Measurements from ENCODE around the gene SLCO2A1. TPM values are rescaled to one million over a fixed set of nuclear protein-coding genes. Genes with fewer than 3 reads are reported as not detected.

SLCO2A1 gene
- total and polyA plus RNA-seq, 8 donors, result 1.9 to 121 (median 8.8) TPM

- H3K36me3 ChIP-seq, result no peaks in the 10 kb centered on the region
- H3K4me1 ChIP-seq, result peaks cover 15 to 35% (median 32%) of the 10 kb centered on the region in 4 donors
- no peak for DNase-seq
- WGBS, 5 donors, result 73 to 82% (median 77%) methylated on average over 3 of the region's 3 CpGs
- no peak overlapping the region for H3K27ac ChIP-seq
- intact Hi-C loops (cut with DNase I; ENCODE audit: low total_unique reads), result no loop called here
- no peaks in the 10 kb centered on the region for H3K27me3 ChIP-seq
- no peaks in the 10 kb centered on the region for H3K9me3 ChIP-seq
- H3K4me3 ChIP-seq, result no peak overlapping the region
- TF ChIP-seq EP300 (IDR thresholded peaks at IDR 0.05), result no peak
- TF ChIP-seq POLR2AphosphoS5 (IDR thresholded peaks at IDR 0.05), result no peak
- TF ChIP-seq CTCF (IDR thresholded peaks at IDR 0.05), result no peak
- no peak for TF ChIP-seq POLR2A (IDR thresholded peaks at IDR 0.05)
Observed at GRCh38 chr3:134054881-134055280, 25.2 kb upstream of the SLCO2A1 start.

GRCh38 chr3:134054231-134054630 lies 24.5 kb upstream of the SLCO2A1 start:
- 72 to 91% (median 90%) methylated on average over 5 of the region's 5 CpGs for WGBS, 5 donors
- no peak overlapping the region for H3K27ac ChIP-seq
- no peak for DNase-seq
- no peaks in the 10 kb centered on the region for H3K36me3 ChIP-seq
- no peak overlapping the region for H3K4me3 ChIP-seq
- H3K27me3 ChIP-seq, result no peaks in the 10 kb centered on the region
- no peaks in the 10 kb centered on the region for H3K9me3 ChIP-seq
- intact Hi-C loops (cut with DNase I; ENCODE audit: low total_unique reads), result no loop called here
- peaks cover 12 to 29% (median 26%) of the 10 kb centered on the region in 4 donors for H3K4me1 ChIP-seq
- TF ChIP-seq EP300 (IDR thresholded peaks at IDR 0.05), result no peak
- TF ChIP-seq CTCF (IDR thresholded peaks at IDR 0.05), result no peak
- no peak for TF ChIP-seq POLR2AphosphoS5 (IDR thresholded peaks at IDR 0.05)
- TF ChIP-seq POLR2A (IDR thresholded peaks at IDR 0.05), result no peak

- no peaks in the 10 kb centered on the region for H3K9me3 ChIP-seq
- DNase-seq, result no peak
- H3K27me3 ChIP-seq, result no peaks in the 10 kb centered on the region
- intact Hi-C loops (cut with DNase I; ENCODE audit: low total_unique reads), result no loop called here
- TF ChIP-seq EP300 (IDR thresholded peaks at IDR 0.05) (no peak), POLR2AphosphoS5 (IDR thresholded peaks at IDR 0.05) (no peak), POLR2A (IDR thresholded peaks at IDR 0.05) (no peak), CTCF (IDR thresholded peaks at IDR 0.05) (no peak)
- H3K4me1 ChIP-seq, result peaks cover 6 to 13% (median 9%) of the 10 kb centered on the region in 4 donors
- H3K4me3 ChIP-seq, result no peak overlapping the region
- H3K36me3 ChIP-seq, result no peaks in the 10 kb centered on the region
- H3K27ac ChIP-seq, result no peak overlapping the region
- 72 to 85% (median 83%) methylated on average over 4 of the region's 4 CpGs for WGBS, 5 donors
Observed at GRCh38 chr3:134052370-134052769, 22.6 kb upstream of the SLCO2A1 start.

- WGBS, 5 donors, result 79 to 94% (median 86%) methylated on average over 1 of the region's 1 CpG
- no peaks in the 10 kb centered on the region for H3K27me3 ChIP-seq
- H3K9me3 ChIP-seq, result peaks cover 0 to 8% (median 3%) of the 10 kb centered on the region in 4 donors
- TF ChIP-seq POLR2AphosphoS5 (IDR thresholded peaks at IDR 0.05), result no peak
- TF ChIP-seq CTCF (IDR thresholded peaks at IDR 0.05), result no peak
- TF ChIP-seq EP300 (IDR thresholded peaks at IDR 0.05), result no peak
- no peak for TF ChIP-seq POLR2A (IDR thresholded peaks at IDR 0.05)
- intact Hi-C loops (cut with DNase I; ENCODE audit: low total_unique reads), result no loop called here
- H3K4me3 ChIP-seq, result no peak overlapping the region
- DNase-seq, result no peak
- H3K36me3 ChIP-seq, result no peaks in the 10 kb centered on the region
- no peak overlapping the region for H3K27ac ChIP-seq
- no peaks in the 10 kb centered on the region for H3K4me1 ChIP-seq
Observed at GRCh38 chr3:134049676-134050075, 20.0 kb upstream of the SLCO2A1 start.
